NT2/D1 (cell line): Measurements from ENCODE around the gene CTNNB1.

Experiments
- SUZ12 ChIP-seq: IDR thresholded peaks from 2 replicates; pipeline ENCODE4 v1.6.1; 2011; ENCODE audit not compliant: insufficient read length, insufficient read depth; ENCODE audit errors: extremely low read depth
- ZNF274 ChIP-seq: IDR thresholded peaks from 2 replicates; pipeline ENCODE4 v1.6.1; 2011; ENCODE audit warnings: mild to moderate bottlenecking, low read depth, low read length

GRCh38 chr3:41193794-41194539 is 5.3 kb upstream of the CTNNB1 start:
- no peak for TF ChIP-seq ZNF274
- no peak for TF ChIP-seq SUZ12
